HepG2 (cell line): Measurements from ENCODE around the gene SPPL3. TPM values are rescaled to one million over a fixed set of nuclear protein-coding genes. Genes with fewer than 3 reads are reported as not detected.

Experiments
- ATF3 ChIP-seq: sonication (generic); formaldehyde crosslinking; IDR thresholded peaks from 2 replicates; pipeline ENCODE4 v1.4.0; 2020; ENCODE audit warnings: missing genetic modification reagents
- EED ChIP-seq: sonication (generic); formaldehyde crosslinking; IDR thresholded peaks from 2 replicates; pipeline ENCODE4 v1.5.0; 2020; ENCODE audit warnings: mild to moderate bottlenecking, missing genetic modification reagents
- FOSL1 ChIP-seq: sonication (generic); formaldehyde crosslinking; IDR thresholded peaks from 2 replicates; pipeline ENCODE4 v1.9.0; 2021; ENCODE audit warnings: missing genetic modification reagents, borderline replicate concordance
- FOXA1 ChIP-seq, 2 experiments: fragments of 450-650 bp in 1 of 2; sonication (generic) in 1 of 2; formaldehyde crosslinking in 1 of 2; IDR thresholded peaks; 2 replicates each; pipeline versions ENCODE4 v1.4.0 to v1.6.1; 2016 to 2020; ENCODE audit warnings: missing genetic modification reagents in 1 of 2
- HES4 ChIP-seq: sonication (generic); formaldehyde crosslinking; IDR thresholded peaks from 2 replicates; pipeline ENCODE4 v1.9.0; 2021; ENCODE audit warnings: mild to moderate bottlenecking, missing genetic modification reagents, borderline replicate concordance
- KMT2B ChIP-seq: IDR thresholded peaks from 2 replicates; pipeline ENCODE4 v1.6.1; 2016; ENCODE audit warnings: missing genetic modification reagents, missing compliant biosample characterization
- MTERF4 ChIP-seq: sonication (generic); formaldehyde crosslinking; IDR thresholded peaks from 2 replicates; pipeline ENCODE4 v1.8.0; 2023; ENCODE audit warnings: mild to moderate bottlenecking, missing genetic modification reagents
- MXD3 ChIP-seq: IDR thresholded peaks from 2 replicates; pipeline ENCODE4 v1.6.1; 2016; ENCODE audit warnings: mild to moderate bottlenecking, missing biosample characterization, missing genetic modification reagents
- NCOA1 ChIP-seq: sonication (generic); formaldehyde crosslinking; IDR thresholded peaks from 2 replicates; pipeline ENCODE4 v1.9.0; 2021; ENCODE audit warnings: missing genetic modification reagents
- ONECUT2 ChIP-seq: sonication (generic); formaldehyde crosslinking; IDR thresholded peaks from 2 replicates; pipeline ENCODE4 v1.4.0; 2020; ENCODE audit warnings: missing genetic modification reagents
- REPIN1 ChIP-seq: sonication (generic); formaldehyde crosslinking; IDR thresholded peaks from 2 replicates; pipeline ENCODE4 v1.8.0; 2022; ENCODE audit warnings: missing genetic modification reagents, low read depth, mild to moderate bottlenecking, borderline replicate concordance
- SIX4 ChIP-seq: sonication (generic); formaldehyde crosslinking; IDR thresholded peaks from 2 replicates; pipeline ENCODE4 v1.4.0; 2020; ENCODE audit warnings: missing genetic modification reagents
- SMARCC2 ChIP-seq: fragments of 450-650 bp; IDR thresholded peaks from 2 replicates; pipeline ENCODE4 v1.6.1; 2017; ENCODE audit warnings: antibody characterized with exemption, mild to moderate bottlenecking
- ZBTB7A ChIP-seq: sonication (generic); formaldehyde crosslinking; IDR thresholded peaks from 2 replicates; pipeline ENCODE4 v1.8.0; 2022; ENCODE audit warnings: mild to moderate bottlenecking, missing genetic modification reagents
- ZFP41 ChIP-seq: sonication (generic); formaldehyde crosslinking; IDR thresholded peaks from 2 replicates; pipeline ENCODE4 v1.4.0; 2020; ENCODE audit warnings: mild to moderate bottlenecking, missing genetic modification reagents, borderline replicate concordance
- ZNF232 ChIP-seq: sonication (generic); formaldehyde crosslinking; IDR thresholded peaks from 2 replicates; pipeline ENCODE4 v1.4.0; 2020; ENCODE audit warnings: missing genetic modification reagents, borderline replicate concordance
- ZNF337 ChIP-seq: sonication (generic); formaldehyde crosslinking; IDR thresholded peaks from 2 replicates; pipeline ENCODE4 v1.5.1; 2020; ENCODE audit warnings: missing genetic modification reagents, low read depth, mild to moderate bottlenecking, borderline replicate concordance
- ZNF556 ChIP-seq: sonication (generic); formaldehyde crosslinking; IDR thresholded peaks from 2 replicates; pipeline ENCODE4 v1.4.0; 2020; ENCODE audit warnings: mild to moderate bottlenecking, missing genetic modification reagents, borderline replicate concordance
- ZNF564 ChIP-seq: sonication (generic); formaldehyde crosslinking; IDR thresholded peaks from 2 replicates; pipeline ENCODE4 v1.8.1; 2023; ENCODE audit warnings: mild to moderate bottlenecking, missing genetic modification reagents
- ZNF567 ChIP-seq: sonication (generic); formaldehyde crosslinking; IDR thresholded peaks from 2 replicates; pipeline ENCODE4 v1.8.1; 2023; ENCODE audit warnings: mild to moderate bottlenecking, missing genetic modification reagents, borderline replicate concordance
- ZNF724P ChIP-seq: sonication (generic); formaldehyde crosslinking; IDR thresholded peaks from 2 replicates; pipeline ENCODE4 v1.8.0; 2022; ENCODE audit warnings: missing genetic modification reagents, borderline replicate concordance
- ZNF850 ChIP-seq: sonication (generic); formaldehyde crosslinking; conservative IDR thresholded peaks from 2 replicates; pipeline ENCODE4 v1.9.0; 2021; ENCODE audit warnings: mild to moderate bottlenecking, missing genetic modification reagents
- ZNF883 ChIP-seq: sonication (generic); formaldehyde crosslinking; IDR thresholded peaks from 2 replicates; pipeline ENCODE4 v1.5.1; 2020; ENCODE audit warnings: mild to moderate bottlenecking, missing genetic modification reagents; ENCODE audit errors: not compliant biosample characterization
- polyA plus RNA-seq, 8 experiments: library from polyadenylated mRNA; depleted of rRNA in 3 of 8; stranded (reverse) in 7 of 8; unstranded in 1 of 8; fragments of >200 nt; fragmentation: Illumina TruSeq in 4 of 8; extraction: Trizol in 4 of 8; gene quantifications; 2 replicates each; pipeline versions ENCODE4 v1.2.1 to v1.2.3, GENCODE V29; 2011 to 2016; ENCODE audit warnings: low read depth in 4 of 8, missing spikeins in 1 of 8, mixed read lengths in 1 of 8; ENCODE audit not compliant: insufficient read depth in 1 of 8
- total RNA-seq, 5 experiments: library from RNA; depleted of rRNA; stranded (reverse); fragments of >200 nt; fragmentation: Illumina TruSeq; extraction: Trizol; gene quantifications; 2 replicates each; pipeline ENCODE4 v1.2.3, GENCODE V29; 2016; ENCODE audit warnings: low read depth in 1 of 5
- TF ChIP-seq, protein P1 (sequence below): sonication (generic); formaldehyde crosslinking; IDR thresholded peaks from 2 replicates; pipeline ENCODE4 v1.4.0; 2020; ENCODE audit warnings: mild to moderate bottlenecking, missing genetic modification reagents
- TF ChIP-seq, protein P2 (sequence below): sonication (generic); formaldehyde crosslinking; IDR thresholded peaks from 2 replicates; pipeline ENCODE4 v1.8.0; 2022; ENCODE audit warnings: mild to moderate bottlenecking, missing genetic modification reagents, moderate library complexity

SPPL3 gene
- total and polyA plus RNA-seq, 2 of the 13 experiments (the other 11 are each of a cell fraction or from before 2014, with no cell fraction given), result 8.9 to 9.1 TPM

GRCh38 chr12:120725659-120726509 is 178.3 kb downstream of the SPPL3 start, which contains the start of gene ACADS (continued):
- TF ChIP-seq MTERF4 (CRISPR knock-in tag) (no peak), ONECUT2 (CRISPR knock-in tag) (no peak), ZNF850 (no peak), HES4 (CRISPR knock-in tag) (no peak), ZNF556 (CRISPR knock-in tag) (no peak), EED (CRISPR knock-in tag) (no peak; the same call in 1 of the 2 replicates), ZNF567 (CRISPR knock-in tag) (no peak), ZNF337 (no peak), ZNF564 (CRISPR knock-in tag) (peak; percentile 69; the same call in 1 of the 2 replicates), SIX4 (no peak), ZBTB7A (CRISPR knock-in tag) (peak; percentile 20; the same call in 1 of the 2 replicates), KMT2B (CRISPR knock-in tag) (peak; percentile 55; the same call in 1 of the 2 replicates), MXD3 (CRISPR knock-in tag) (peak; percentile 87), FOXA1 (IDR thresholded peaks at IDR 0.05) (no peak), FOXA1 (CRISPR knock-in tag; IDR thresholded peaks at IDR 0.05) (no peak; the same call in 1 of the 2 replicates), SMARCC2 (no peak), ZFP41 (CRISPR knock-in tag) (no peak), ZNF883 (peak; percentile 83), ZNF724P (CRISPR knock-in tag) (0 out of 2 replicates have a peak, but pooled peaks have one; percentile 42), REPIN1 (CRISPR knock-in tag) (no peak), NCOA1 (peak; percentile 76; the same call in 1 of the 2 replicates), ATF3 (CRISPR knock-in tag) (peak; percentile 33; the same call in 1 of the 2 replicates), ZNF232 (no peak; the same call in 1 of the 2 replicates), FOSL1 (no peak)
- TF ChIP-seq, protein P1, sequence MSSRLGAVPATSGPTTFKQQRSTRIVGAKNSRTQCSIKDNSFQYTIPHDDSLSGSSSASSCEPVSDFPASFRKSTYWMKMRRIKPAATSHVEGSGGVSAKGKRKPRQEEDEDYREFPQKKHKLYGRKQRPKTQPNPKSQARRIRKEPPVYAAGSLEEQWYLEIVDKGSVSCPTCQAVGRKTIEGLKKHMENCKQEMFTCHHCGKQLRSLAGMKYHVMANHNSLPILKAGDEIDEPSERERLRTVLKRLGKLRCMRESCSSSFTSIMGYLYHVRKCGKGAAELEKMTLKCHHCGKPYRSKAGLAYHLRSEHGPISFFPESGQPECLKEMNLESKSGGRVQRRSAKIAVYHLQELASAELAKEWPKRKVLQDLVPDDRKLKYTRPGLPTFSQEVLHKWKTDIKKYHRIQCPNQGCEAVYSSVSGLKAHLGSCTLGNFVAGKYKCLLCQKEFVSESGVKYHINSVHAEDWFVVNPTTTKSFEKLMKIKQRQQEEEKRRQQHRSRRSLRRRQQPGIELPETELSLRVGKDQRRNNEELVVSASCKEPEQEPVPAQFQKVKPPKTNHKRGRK (CRISPR knock-in tag), result no peak
- TF ChIP-seq, protein P2, sequence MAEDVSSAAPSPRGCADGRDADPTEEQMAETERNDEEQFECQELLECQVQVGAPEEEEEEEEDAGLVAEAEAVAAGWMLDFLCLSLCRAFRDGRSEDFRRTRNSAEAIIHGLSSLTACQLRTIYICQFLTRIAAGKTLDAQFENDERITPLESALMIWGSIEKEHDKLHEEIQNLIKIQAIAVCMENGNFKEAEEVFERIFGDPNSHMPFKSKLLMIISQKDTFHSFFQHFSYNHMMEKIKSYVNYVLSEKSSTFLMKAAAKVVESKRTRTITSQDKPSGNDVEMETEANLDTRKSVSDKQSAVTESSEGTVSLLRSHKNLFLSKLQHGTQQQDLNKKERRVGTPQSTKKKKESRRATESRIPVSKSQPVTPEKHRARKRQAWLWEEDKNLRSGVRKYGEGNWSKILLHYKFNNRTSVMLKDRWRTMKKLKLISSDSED, result no peak
